22Rv1 (cell line): ENCODE measurements around the gene PIGB.

Experiments used
- ZFX ChIP-seq: fragments of 450-650 bp; IDR thresholded peaks from 2 replicates; pipeline ENCODE4 v1.6.1; 2017; ENCODE audit warnings: antibody characterized with exemption, borderline replicate concordance
- TF ChIP-seq, protein P1 (sequence below): fragments of 450-650 bp; IDR thresholded peaks from 2 replicates; pipeline ENCODE4 v1.5.1; 2017; ENCODE audit warnings: mild to moderate bottlenecking

DNA sequence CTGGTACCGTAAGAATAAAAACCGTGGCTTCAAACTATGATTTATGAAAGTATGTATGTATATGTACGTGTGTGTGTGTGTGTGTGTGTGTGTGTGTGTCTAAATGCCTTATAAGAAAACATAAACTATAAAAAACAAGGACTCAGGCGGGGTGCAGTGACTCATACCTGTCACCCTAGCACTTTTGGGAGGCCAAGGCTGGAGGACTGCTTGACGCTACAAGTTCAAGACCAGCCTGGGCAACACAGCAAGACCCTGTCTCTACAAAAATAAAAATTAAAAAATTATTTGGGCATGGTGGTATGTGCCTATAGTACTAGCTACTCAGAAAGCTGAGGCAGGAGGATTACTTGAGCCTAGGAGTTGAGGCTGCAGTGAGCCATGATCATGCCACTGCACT is 60.1 kb downstream of the PIGB start:
- TF ChIP-seq, protein P1, sequence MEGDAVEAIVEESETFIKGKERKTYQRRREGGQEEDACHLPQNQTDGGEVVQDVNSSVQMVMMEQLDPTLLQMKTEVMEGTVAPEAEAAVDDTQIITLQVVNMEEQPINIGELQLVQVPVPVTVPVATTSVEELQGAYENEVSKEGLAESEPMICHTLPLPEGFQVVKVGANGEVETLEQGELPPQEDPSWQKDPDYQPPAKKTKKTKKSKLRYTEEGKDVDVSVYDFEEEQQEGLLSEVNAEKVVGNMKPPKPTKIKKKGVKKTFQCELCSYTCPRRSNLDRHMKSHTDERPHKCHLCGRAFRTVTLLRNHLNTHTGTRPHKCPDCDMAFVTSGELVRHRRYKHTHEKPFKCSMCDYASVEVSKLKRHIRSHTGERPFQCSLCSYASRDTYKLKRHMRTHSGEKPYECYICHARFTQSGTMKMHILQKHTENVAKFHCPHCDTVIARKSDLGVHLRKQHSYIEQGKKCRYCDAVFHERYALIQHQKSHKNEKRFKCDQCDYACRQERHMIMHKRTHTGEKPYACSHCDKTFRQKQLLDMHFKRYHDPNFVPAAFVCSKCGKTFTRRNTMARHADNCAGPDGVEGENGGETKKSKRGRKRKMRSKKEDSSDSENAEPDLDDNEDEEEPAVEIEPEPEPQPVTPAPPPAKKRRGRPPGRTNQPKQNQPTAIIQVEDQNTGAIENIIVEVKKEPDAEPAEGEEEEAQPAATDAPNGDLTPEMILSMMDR = no peak
- no peak for TF ChIP-seq ZFX
